Tibial nerve (tissue), 4 donors: Measurements from ENCODE around the gene PDE1A. TPM values are rescaled to one million over a fixed set of nuclear protein-coding genes. Genes with fewer than 3 reads are reported as not detected.

Experiments used
- DNase-seq, 2 donors: peaks; one replicate each; pipeline ENCODE4 v3.0.0-alpha.2; 2019; ENCODE audit warnings: low spot score in 2 of 2
- H3K27ac ChIP-seq, 4 donors: fragments of 200-600 bp; sonication (generic) in 3 of 4; one replicate each; pipeline ENCODE4 v1.5.1; 2017 to 2019; ENCODE audit warnings: mild to moderate bottlenecking in 1 of 4
- H3K27me3 ChIP-seq, 2 donors: fragments of 200-600 bp; sonication (generic) in 1 of 2; one replicate each; pipeline versions ENCODE4 v1.5.1 to v1.6.0; 2017 to 2019
- H3K36me3 ChIP-seq, 3 donors: fragments of 200-600 bp; sonication (generic); one replicate each; pipeline ENCODE4 v1.5.1; 2018 to 2019
- H3K4me1 ChIP-seq, 4 donors: fragments of 200-600 bp; sonication (generic) in 3 of 4; one replicate each; pipeline ENCODE4 v1.5.1; 2017 to 2019
- H3K4me3 ChIP-seq, 4 donors: fragments of 200-600 bp; sonication (generic) in 3 of 4; one replicate each; pipeline ENCODE4 v1.5.1; 2017 to 2019; ENCODE audit warnings: mild to moderate bottlenecking in 1 of 4, moderate library complexity in 1 of 4
- H3K9me3 ChIP-seq, 4 donors: fragments of 200-600 bp; sonication (generic) in 3 of 4; one replicate each; pipeline ENCODE4 v1.5.1; 2017 to 2019
- EP300 ChIP-seq, 2 donors: sonication (generic); formaldehyde crosslinking; IDR thresholded peaks; one replicate each; pipeline ENCODE4 v1.6.1; 2017; ENCODE audit warnings: antibody characterized with exemption in 2 of 2, mild to moderate bottlenecking in 1 of 2
- POLR2A ChIP-seq, 2 donors: fragments of 450-650 bp; IDR thresholded peaks; one replicate each; pipeline ENCODE4 v1.6.1; 2017; ENCODE audit warnings: antibody characterized with exemption in 2 of 2, mild to moderate bottlenecking in 2 of 2, moderate library complexity in 2 of 2
- WGBS, 2 donors: methylation state at CpG; one replicate each; pipeline ENCODE4 v1.1.5; 2018; 5-methylcytosine and 5-hydroxymethylcytosine counted together
- total RNA-seq, 4 donors: library from RNA; depleted of rRNA; stranded (reverse); fragments of >200 nt; gene quantifications; one replicate each; pipeline ENCODE4 v1.1.0, GENCODE V29; 2016
- TF ChIP-seq, protein P1 (sequence below), 5 experiments: fragments of 200-600 bp in 3 of 5; fragments of 450-650 bp in 2 of 5; sonication (generic) in 3 of 5; IDR thresholded peaks; one replicate each; pipeline ENCODE4 v1.5.1; 2016 to 2019; ENCODE audit warnings: antibody characterized with exemption in 5 of 5, mild to moderate bottlenecking in 3 of 5, moderate library complexity in 2 of 5

Gene PDE1A
- total RNA-seq, 4 donors from 2014 or later: 21.6 to 51.8 (median 43.7) TPM

GRCh38 chr2:182448371-182448770 is 21.5 kb upstream of the PDE1A start:
- Histone ChIP-seq H3K9me3 (no peaks in the 10 kb centered on the region), H3K4me3 (no peak overlapping the region), H3K27ac (peak overlapping the region in 1 of 4 donors; percentile 10), H3K4me1 (peaks cover 0 to 11% (median 0%) of the 10 kb centered on the region in 4 donors), H3K36me3 (no peaks in the 10 kb centered on the region), H3K27me3 (no peaks in the 10 kb centered on the region)
- TF ChIP-seq, protein P1, sequence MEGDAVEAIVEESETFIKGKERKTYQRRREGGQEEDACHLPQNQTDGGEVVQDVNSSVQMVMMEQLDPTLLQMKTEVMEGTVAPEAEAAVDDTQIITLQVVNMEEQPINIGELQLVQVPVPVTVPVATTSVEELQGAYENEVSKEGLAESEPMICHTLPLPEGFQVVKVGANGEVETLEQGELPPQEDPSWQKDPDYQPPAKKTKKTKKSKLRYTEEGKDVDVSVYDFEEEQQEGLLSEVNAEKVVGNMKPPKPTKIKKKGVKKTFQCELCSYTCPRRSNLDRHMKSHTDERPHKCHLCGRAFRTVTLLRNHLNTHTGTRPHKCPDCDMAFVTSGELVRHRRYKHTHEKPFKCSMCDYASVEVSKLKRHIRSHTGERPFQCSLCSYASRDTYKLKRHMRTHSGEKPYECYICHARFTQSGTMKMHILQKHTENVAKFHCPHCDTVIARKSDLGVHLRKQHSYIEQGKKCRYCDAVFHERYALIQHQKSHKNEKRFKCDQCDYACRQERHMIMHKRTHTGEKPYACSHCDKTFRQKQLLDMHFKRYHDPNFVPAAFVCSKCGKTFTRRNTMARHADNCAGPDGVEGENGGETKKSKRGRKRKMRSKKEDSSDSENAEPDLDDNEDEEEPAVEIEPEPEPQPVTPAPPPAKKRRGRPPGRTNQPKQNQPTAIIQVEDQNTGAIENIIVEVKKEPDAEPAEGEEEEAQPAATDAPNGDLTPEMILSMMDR (IDR thresholded peaks at IDR 0.05): no peak
- DNase-seq: no peak
- 86% methylated on average over 2 of the region's 2 CpGs for WGBS, 2 donors

DNA sequence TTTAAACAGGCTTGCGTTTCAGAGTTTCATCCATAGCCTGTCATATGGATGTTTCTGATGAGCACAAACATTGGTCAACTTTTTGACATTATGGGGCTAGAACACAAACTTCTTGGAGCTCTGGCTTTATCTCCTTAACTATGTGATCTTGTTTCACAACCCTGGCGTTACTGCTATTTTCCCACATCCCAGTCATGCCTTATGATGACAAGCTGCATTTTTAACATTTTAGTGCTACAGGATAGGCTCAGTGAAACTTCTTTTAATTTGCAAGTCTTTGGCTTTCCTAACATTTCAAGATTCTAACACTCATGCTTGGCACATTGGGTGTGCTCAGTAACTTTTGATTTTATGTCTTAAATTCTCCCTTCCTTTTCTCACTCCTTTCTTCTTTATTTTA is 21.0 kb upstream of the PDE1A start:
- H3K4me3 ChIP-seq: no peak overlapping the region
- peak in 1 of 2 donors; percentile 27 for TF ChIP-seq EP300 (IDR thresholded peaks at IDR 0.05)
- no peak for TF ChIP-seq POLR2A (IDR thresholded peaks at IDR 0.05)
- no peaks in the 10 kb centered on the region for H3K36me3 ChIP-seq
- DNase-seq: no peak
- H3K27ac ChIP-seq: peak overlapping the region in 2 of 4 donors; percentile 28 to 41
- no peaks in the 10 kb centered on the region for H3K9me3 ChIP-seq
- WGBS, 2 donors: 69 to 74% methylated on average over 2 of the region's 2 CpGs
- H3K27me3 ChIP-seq: no peaks in the 10 kb centered on the region
- H3K4me1 ChIP-seq: peaks cover 0 to 11% (median 0%) of the 10 kb centered on the region in 4 donors

DNA sequence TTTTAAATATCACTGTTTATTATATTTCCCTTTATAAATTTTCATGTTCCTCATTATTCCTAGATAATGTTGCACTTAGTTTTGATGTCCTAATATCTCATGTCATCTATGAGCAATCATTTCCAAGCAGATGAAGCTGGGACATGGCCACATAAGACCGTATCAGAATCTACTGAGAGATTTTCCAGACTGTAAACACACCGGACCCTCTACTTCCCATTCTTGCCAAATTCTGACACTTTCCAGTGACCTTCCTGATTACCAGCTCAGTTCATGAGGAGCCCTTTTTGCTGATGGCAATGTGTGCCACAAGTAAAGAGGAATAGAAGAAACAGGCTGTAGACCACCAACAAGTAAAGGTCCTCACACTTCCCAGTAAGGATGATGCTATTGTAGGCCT is 20.3 kb upstream of the PDE1A start:
- H3K4me3 ChIP-seq: no peak overlapping the region
- no peaks in the 10 kb centered on the region for H3K9me3 ChIP-seq
- 72 to 85% methylated on average over 2 of the region's 2 CpGs for WGBS, 2 donors
- H3K27ac ChIP-seq: peak overlapping the region in 2 of 4 donors; percentile 28 to 41
- no peaks in the 10 kb centered on the region for H3K27me3 ChIP-seq
- H3K36me3 ChIP-seq: no peaks in the 10 kb centered on the region
- TF ChIP-seq POLR2A (IDR thresholded peaks at IDR 0.05): no peak
- TF ChIP-seq, protein P1 (IDR thresholded peaks at IDR 0.05): no peak
- no peak for TF ChIP-seq EP300 (IDR thresholded peaks at IDR 0.05)
- no peak for DNase-seq
- H3K4me1 ChIP-seq: peaks cover 0 to 11% (median 0%) of the 10 kb centered on the region in 4 donors

GRCh38 chr2:182446087-182446486 is 19.3 kb upstream of the PDE1A start:
- TF ChIP-seq POLR2A (IDR thresholded peaks at IDR 0.05) (no peak), EP300 (IDR thresholded peaks at IDR 0.05) (no peak)
- TF ChIP-seq, protein P1 (IDR thresholded peaks at IDR 0.05): no peak

GRCh38 chr2:182445391-182445965 is 18.6 kb upstream of the PDE1A start:
- peaks cover 0 to 11% (median 0%) of the 10 kb centered on the region in 4 donors for H3K4me1 ChIP-seq
- H3K9me3 ChIP-seq: no peaks in the 10 kb centered on the region
- H3K27ac ChIP-seq: peak overlapping the region in 1 of 4 donors; percentile 22
- no peak for DNase-seq
- H3K4me3 ChIP-seq: no peak overlapping the region
- 23 to 26% methylated on average over 4 of the region's 4 CpGs for WGBS, 2 donors
- TF ChIP-seq, protein P1 (IDR thresholded peaks at IDR 0.05): no peak
- TF ChIP-seq POLR2A (IDR thresholded peaks at IDR 0.05): no peak
- TF ChIP-seq EP300 (IDR thresholded peaks at IDR 0.05): no peak
- H3K36me3 ChIP-seq: no peaks in the 10 kb centered on the region
- H3K27me3 ChIP-seq: no peaks in the 10 kb centered on the region

More at GRCh38 chr2:182446087-182446486, 19.3 kb upstream of the PDE1A start:
- Histone ChIP-seq H3K9me3 (no peaks in the 10 kb centered on the region), H3K27ac (no peak overlapping the region), H3K4me3 (no peak overlapping the region), H3K36me3 (no peaks in the 10 kb centered on the region), H3K27me3 (no peaks in the 10 kb centered on the region), H3K4me1 (peaks cover 0 to 11% (median 0%) of the 10 kb centered on the region in 4 donors)
- no peak for DNase-seq
